GM12801 (cell line): ENCODE results near the gene NFATC2.

Experiments used
- TF ChIP-seq, protein P1 (sequence below): IDR thresholded peaks from one replicate; pipeline ENCODE4 v1.5.1; 2011; ENCODE audit warnings: control low read depth; ENCODE audit not compliant: insufficient read length; ENCODE audit errors: extremely low read depth

The NFATC2 gene

GRCh38 chr20:51420805-51421204, 121.7 kb downstream of the NFATC2 start:
- TF ChIP-seq, protein P1, sequence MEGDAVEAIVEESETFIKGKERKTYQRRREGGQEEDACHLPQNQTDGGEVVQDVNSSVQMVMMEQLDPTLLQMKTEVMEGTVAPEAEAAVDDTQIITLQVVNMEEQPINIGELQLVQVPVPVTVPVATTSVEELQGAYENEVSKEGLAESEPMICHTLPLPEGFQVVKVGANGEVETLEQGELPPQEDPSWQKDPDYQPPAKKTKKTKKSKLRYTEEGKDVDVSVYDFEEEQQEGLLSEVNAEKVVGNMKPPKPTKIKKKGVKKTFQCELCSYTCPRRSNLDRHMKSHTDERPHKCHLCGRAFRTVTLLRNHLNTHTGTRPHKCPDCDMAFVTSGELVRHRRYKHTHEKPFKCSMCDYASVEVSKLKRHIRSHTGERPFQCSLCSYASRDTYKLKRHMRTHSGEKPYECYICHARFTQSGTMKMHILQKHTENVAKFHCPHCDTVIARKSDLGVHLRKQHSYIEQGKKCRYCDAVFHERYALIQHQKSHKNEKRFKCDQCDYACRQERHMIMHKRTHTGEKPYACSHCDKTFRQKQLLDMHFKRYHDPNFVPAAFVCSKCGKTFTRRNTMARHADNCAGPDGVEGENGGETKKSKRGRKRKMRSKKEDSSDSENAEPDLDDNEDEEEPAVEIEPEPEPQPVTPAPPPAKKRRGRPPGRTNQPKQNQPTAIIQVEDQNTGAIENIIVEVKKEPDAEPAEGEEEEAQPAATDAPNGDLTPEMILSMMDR: no peak

DNA sequence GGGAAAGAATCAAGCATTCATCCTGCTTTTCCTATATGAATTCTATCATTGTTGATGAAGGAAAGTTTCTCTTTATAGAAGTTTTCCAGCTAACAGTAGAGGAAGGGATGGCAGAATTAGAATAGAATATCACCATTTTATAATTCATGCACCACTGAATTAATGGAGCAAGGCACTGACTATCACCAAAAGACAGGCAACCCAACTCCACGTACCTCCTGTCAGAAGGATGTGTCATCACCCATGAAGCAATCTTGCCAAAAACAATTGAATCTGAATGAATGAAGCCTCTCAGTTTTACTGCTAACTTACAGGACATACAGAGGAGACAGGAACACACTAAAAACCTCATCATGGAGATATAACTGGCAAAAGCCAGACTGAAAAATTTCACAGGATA, 122.4 kb downstream of the NFATC2 start:
- TF ChIP-seq, protein P1: no peak

GRCh38 chr20:51419646-51420045, 122.9 kb downstream of the NFATC2 start:
- TF ChIP-seq, protein P1: no peak

GRCh38 chr20:51419231-51419630, 123.3 kb downstream of the NFATC2 start:
- TF ChIP-seq, protein P1: no peak

DNA sequence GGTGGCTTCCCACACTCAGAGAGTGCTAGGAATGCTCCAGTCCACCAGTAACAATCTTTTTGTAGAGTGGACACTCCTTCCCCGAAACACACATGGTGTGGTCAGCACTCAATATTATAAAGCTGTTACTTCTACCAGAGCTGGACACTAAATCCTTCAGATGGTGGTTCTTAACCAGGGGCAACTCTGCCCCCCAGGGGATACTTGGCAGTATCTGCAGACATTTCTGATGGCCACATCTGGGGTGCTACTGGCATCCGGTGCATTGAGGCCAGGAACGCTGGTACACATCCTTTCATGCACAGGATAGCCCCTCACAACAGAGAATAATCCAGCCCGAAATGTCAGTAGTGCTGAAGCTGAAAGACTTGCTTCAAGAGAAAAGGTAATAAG, 124.4 kb downstream of the NFATC2 start:
- TF ChIP-seq, protein P1: no peak

GRCh38 chr20:51417250-51418136, 125.0 kb downstream of the NFATC2 start:
- TF ChIP-seq, protein P1: no peak

DNA sequence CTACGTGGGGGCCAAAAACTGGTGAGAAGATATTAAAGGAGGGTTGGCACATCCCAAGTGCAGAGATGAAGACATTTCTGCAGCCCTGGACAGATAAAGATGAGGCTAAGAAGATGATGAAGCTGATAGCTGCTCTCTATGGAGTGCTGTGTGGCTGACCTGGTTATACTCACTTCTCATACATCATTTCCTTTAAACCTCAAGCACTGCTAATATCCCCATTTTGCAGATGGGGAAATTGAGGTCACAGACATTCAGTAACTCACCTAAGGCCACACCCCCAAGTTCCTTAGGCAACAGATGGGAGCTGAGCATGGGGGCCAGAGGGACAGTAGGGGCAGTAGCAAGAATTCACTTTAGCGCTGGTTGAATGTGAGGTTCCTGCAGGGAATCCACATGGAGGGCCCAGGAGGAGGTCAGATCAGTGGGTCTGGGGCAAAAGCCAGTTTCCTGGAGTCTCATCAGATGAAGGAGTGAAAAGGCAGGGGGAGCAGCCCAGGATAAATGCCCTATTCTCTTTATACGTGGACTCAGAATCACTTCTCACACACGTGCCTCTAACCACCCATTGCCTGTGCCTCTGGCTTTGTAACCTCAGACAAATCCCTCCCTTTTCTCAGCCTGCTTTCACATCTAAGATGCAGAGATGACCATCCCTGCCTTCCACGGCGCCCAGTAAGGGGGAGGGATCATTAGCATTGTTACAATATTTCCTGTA, 125.8 kb downstream of the NFATC2 start:
- TF ChIP-seq, protein P1: no peak
